Loucy (cell line): ENCODE results near the gene NARS2.
A peak's percentile ranks its signal among the peaks of the same experiment; 100 is the strongest.

Experiments
- H2AFZ ChIP-seq: fragments of 200-600 bp; sonication (generic); 2 replicates; pipeline ENCODE4 v1.6.0; 2016; ENCODE audit warnings: antibody characterized with exemption, mild to moderate bottlenecking, low read length, moderate library complexity
- H3F3A ChIP-seq: fragments of 200-600 bp; 2 replicates; pipeline ENCODE4 v1.6.0; 2016; ENCODE audit warnings: antibody characterized with exemption, low read depth, mild to moderate bottlenecking
- H3K27me3 ChIP-seq: fragments of 200-600 bp; sonication (generic); 2 replicates; pipeline ENCODE4 v1.6.1; 2014; ENCODE audit warnings: low read length, mild to moderate bottlenecking; ENCODE audit not compliant: insufficient read depth, poor library complexity, severe bottlenecking
- H3K36me3 ChIP-seq: fragments of 200-600 bp; sonication (generic); 2 replicates; pipeline ENCODE4 v1.6.1; 2016; ENCODE audit warnings: low read length; ENCODE audit not compliant: insufficient read depth
- H3K4me1 ChIP-seq: fragments of 200-600 bp; sonication (generic); 2 replicates; pipeline ENCODE4 v1.5.1; 2014; ENCODE audit warnings: low read length, mild to moderate bottlenecking; ENCODE audit not compliant: insufficient read depth, poor library complexity, severe bottlenecking
- H3K4me2 ChIP-seq: fragments of 200-600 bp; sonication (generic); 2 replicates; pipeline ENCODE4 v1.6.0; 2014; ENCODE audit warnings: antibody characterized with exemption, low read length, low read depth, mild to moderate bottlenecking; ENCODE audit not compliant: poor library complexity, severe bottlenecking
- H3K4me3 ChIP-seq: fragments of 200-600 bp; sonication (generic); 2 replicates; pipeline ENCODE4 v1.5.1; 2014; ENCODE audit warnings: low read length, mild to moderate bottlenecking, mixed read lengths; ENCODE audit not compliant: poor library complexity, severe bottlenecking
- H3K79me2 ChIP-seq: fragments of 200-600 bp; sonication (generic); 2 replicates; pipeline ENCODE4 v1.6.1; 2014; ENCODE audit warnings: low read length; ENCODE audit not compliant: insufficient read depth
- H3K9ac ChIP-seq: fragments of 200-600 bp; sonication (generic); 2 replicates; pipeline ENCODE4 v1.6.0; 2014; ENCODE audit warnings: mild to moderate bottlenecking, low read depth, low read length, moderate library complexity; ENCODE audit not compliant: poor library complexity, severe bottlenecking
- H3K9me2 ChIP-seq: fragments of 200-600 bp; sonication (generic); replicated peaks from 2 replicates; pipeline ENCODE4 v1.6.1; 2016; ENCODE audit warnings: low read depth, low read length, mixed read lengths
- H3K9me3 ChIP-seq: fragments of 200-600 bp; sonication (generic); 2 replicates; pipeline ENCODE4 v1.6.1; 2014; ENCODE audit warnings: mild to moderate bottlenecking, antibody characterized with exemption, low read length, low read depth; ENCODE audit not compliant: insufficient read depth
- H4K20me1 ChIP-seq: fragments of 200-600 bp; sonication (generic); 2 replicates; pipeline ENCODE4 v1.6.0; 2014; ENCODE audit warnings: antibody characterized with exemption, low read length, mild to moderate bottlenecking; ENCODE audit not compliant: insufficient read depth, poor library complexity, severe bottlenecking
- CTCF ChIP-seq: fragments of 200-600 bp; sonication (generic); conservative IDR thresholded peaks from 2 replicates; pipeline ENCODE4 v1.5.1; 2014; ENCODE audit warnings: mild to moderate bottlenecking, antibody characterized with exemption, low read length
- EZH2phosphoT487 ChIP-seq: fragments of 200-600 bp; IDR thresholded peaks from 2 replicates; pipeline ENCODE4 v1.6.1; 2018; ENCODE audit warnings: antibody characterized with exemption, mild to moderate bottlenecking, moderate library complexity, borderline replicate concordance

The NARS2 gene

DNA sequence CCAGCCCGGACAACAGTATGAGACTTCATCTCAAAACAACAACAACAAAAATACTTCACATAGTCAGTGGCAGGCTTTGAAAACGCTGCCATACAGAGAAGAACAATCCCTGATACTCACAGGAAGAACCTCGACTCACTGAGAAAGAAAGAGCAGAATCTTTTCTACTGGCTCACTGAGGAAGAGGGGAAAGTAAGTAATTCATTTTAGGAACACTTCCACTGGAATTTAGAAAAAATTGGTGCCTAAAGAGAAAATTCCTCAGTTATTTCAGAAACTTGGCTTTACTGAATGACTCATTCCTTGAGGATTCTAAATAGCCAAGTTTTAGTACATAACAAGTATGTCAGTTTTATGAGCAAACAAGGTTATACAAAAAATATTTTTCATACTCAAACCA is 12.3 kb downstream of the NARS2 start:
- Histone ChIP-seq H3K9me2 (no peaks in the 10 kb centered on the region), H3F3A (no peaks in the 10 kb centered on the region; the same call in 1 of the 2 replicates), H3K4me2 (peak overlapping the region; percentile 19), H3K27me3 (no peaks in the 10 kb centered on the region), H3K4me3 (no peak overlapping the region), H3K9me3 (no peaks in the 10 kb centered on the region), H2AFZ (no peak overlapping the region), H3K79me2 (peaks cover 35% of the 10 kb centered on the region), H4K20me1 (peaks cover 9% of the 10 kb centered on the region), H3K4me1 (peaks cover 34% of the 10 kb centered on the region), H3K36me3 (peaks cover 20% of the 10 kb centered on the region; the same call in 1 of the 2 replicates), H3K9ac (no peak overlapping the region)
- TF ChIP-seq CTCF, result no peak
- TF ChIP-seq EZH2phosphoT487, result no peak

DNA sequence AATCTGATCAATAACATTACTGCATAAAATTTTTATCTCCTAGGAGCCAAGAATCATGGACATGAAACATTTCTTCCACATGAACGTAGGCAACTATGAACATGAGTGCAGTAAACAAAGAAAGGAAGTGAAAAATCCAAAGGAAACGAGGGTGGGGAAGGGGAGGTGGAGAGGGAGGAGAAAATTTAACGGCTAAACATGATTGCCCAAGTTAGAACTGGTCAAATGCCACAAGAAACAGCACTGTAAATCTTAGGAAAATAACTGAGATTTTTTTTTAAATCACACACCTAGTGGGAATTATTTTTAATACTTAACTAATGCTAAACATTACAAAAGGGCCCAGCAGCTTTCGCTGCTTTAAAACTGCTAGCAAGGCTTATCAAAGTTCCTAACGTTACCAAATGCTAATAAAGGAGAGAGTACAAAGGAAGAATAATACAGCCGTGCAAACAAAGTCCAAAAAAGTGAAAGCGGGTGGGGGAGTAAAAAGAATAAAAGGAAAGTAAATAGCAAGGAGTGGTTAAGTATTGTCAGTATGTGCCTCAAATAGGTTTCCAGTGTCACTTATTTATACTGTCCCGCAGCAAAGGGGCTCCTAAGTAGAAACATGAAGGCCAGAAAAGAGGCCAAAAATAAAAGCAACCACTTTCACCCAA is 13.7 kb downstream of the NARS2 start:
- TF ChIP-seq EZH2phosphoT487 (no peak), CTCF (no peak)
- Histone ChIP-seq H3K4me3 (peak overlapping the region; percentile 52), H3K4me2 (peak overlapping the region; percentile 74), H3K9me2 (no peaks in the 10 kb centered on the region), H3K36me3 (peaks cover 27% of the 10 kb centered on the region; the same call in 1 of the 2 replicates), H4K20me1 (peaks cover 9% of the 10 kb centered on the region), H3F3A (no peaks in the 10 kb centered on the region; the same call in 1 of the 2 replicates), H3K9ac (peak overlapping the region; percentile 48), H2AFZ (no peak overlapping the region), H3K79me2 (peaks cover 35% of the 10 kb centered on the region), H3K27me3 (no peaks in the 10 kb centered on the region), H3K4me1 (peaks cover 32% of the 10 kb centered on the region), H3K9me3 (no peaks in the 10 kb centered on the region)

- H3K9me3 ChIP-seq, result no peaks in the 10 kb centered on the region
- peaks cover 35% of the 10 kb centered on the region for H3K79me2 ChIP-seq
- H2AFZ ChIP-seq, result no peak overlapping the region
- H4K20me1 ChIP-seq, result peaks cover 9% of the 10 kb centered on the region
- no peaks in the 10 kb centered on the region; the same call in 1 of the 2 replicates for H3F3A ChIP-seq
- no peaks in the 10 kb centered on the region for H3K9me2 ChIP-seq
- TF ChIP-seq CTCF (no peak), EZH2phosphoT487 (no peak)
- H3K4me3 ChIP-seq, result peak overlapping the region; percentile 52
- H3K9ac ChIP-seq, result peak overlapping the region; percentile 48
- H3K4me2 ChIP-seq, result peak overlapping the region; percentile 74
- H3K27me3 ChIP-seq, result no peaks in the 10 kb centered on the region
- peaks cover 29% of the 10 kb centered on the region for H3K4me1 ChIP-seq
- H3K36me3 ChIP-seq, result peaks cover 25% of the 10 kb centered on the region; the same call in 1 of the 2 replicates
These were observed 14.5 kb downstream of the NARS2 start for GRCh38 chr11:78560153-78560552.
